HCT116 (cell line): Measurements from ENCODE around the gene ZNF215. TPM values are rescaled to one million over a fixed set of nuclear protein-coding genes. Genes with fewer than 3 reads are reported as not detected.
A peak's percentile ranks its signal among the peaks of the same experiment; 100 is the strongest.

Experiments
- ATAC-seq: fragments of 200-7000 bp; cut with Tn5 transposase; 2 replicates; pipeline ENCODE4 v1.9.1; 2020; ENCODE audit warnings: mild to moderate bottlenecking, moderate library complexity
- BruUV-seq: library from RNA; stranded (reverse); fragments of 400-500 nt; replicated peaks from 2 replicates; lab custom pipeline; 2021; lab: Mats Ljungman, UMichigan
- CTCF ChIA-PET: fragments of 300-600 bp; sonication (Branson Sonifier 250); formaldehyde crosslinking; loops from one replicate; lab custom pipeline; 2021; ENCODE audit warnings: antibody characterized with exemption; lab: Charles Lee
- POLR2A ChIA-PET: fragments of 300-600, 350-600 bp; sonication (Branson Sonifier 250); formaldehyde crosslinking; loops from one replicate; lab custom pipeline; 2021; ENCODE audit warnings: antibody characterized with exemption; lab: Charles Lee
- RAD21 ChIA-PET, 2 experiments: fragments of 300-600 bp; sonication (Branson Sonifier 250); formaldehyde crosslinking; loops; one replicate each; lab custom pipeline; 2023; ENCODE audit warnings: low total read pairs in 2 of 2; ENCODE audit not compliant: uncharacterized antibody in 2 of 2, unreplicated experiment in 2 of 2, low non-redundant PET in 1 of 2; lab: Charles Lee
- DNase-seq: peaks from one replicate; pipeline ENCODE4 v3.0.0-alpha.2; 2010; ENCODE audit warnings: low read depth, low spot score
- H2AFZ ChIP-seq: fragments of 200-600 bp; shearing (Covaris generic), sonication (generic); 2 replicates; pipeline ENCODE4 v1.6.1; 2017; ENCODE audit warnings: low read depth, mixed run types, mixed read lengths, antibody characterized with exemption, low read length; ENCODE audit not compliant: poor library complexity, severe bottlenecking
- H3K27ac ChIP-seq: 2 replicates; pipeline ENCODE4 v1.5.1; 2012; ENCODE audit warnings: low read depth, low read length
- H3K27me3 ChIP-seq: fragments of 200-600 bp; sonication (generic); 2 replicates; pipeline ENCODE4 v1.6.1; 2016; ENCODE audit warnings: mixed run types, low read length, mixed read lengths; ENCODE audit not compliant: insufficient read depth
- H3K36me3 ChIP-seq, 2 experiments: fragments of 200-500 bp in 1 of 2; fragments of 200-600 bp in 1 of 2; sonication (Bioruptor generic) in 1 of 2; sonication (generic) in 1 of 2; 2 replicates each; pipeline versions ENCODE4 v1.5.1 to v1.6.1; 2014 to 2016; ENCODE audit warnings: low read length in 2 of 2, inconsistent platforms in 1 of 2, mixed read lengths in 1 of 2, mixed run types in 1 of 2; ENCODE audit not compliant: insufficient read depth in 2 of 2, control insufficient read depth in 1 of 2
- H3K4me1 ChIP-seq, 2 experiments: fragments of 200-600 bp in 1 of 2; sonication (generic) in 1 of 2; 2 replicates each; pipeline versions ENCODE4 v1.5.1 to v1.6.1; 2012 to 2017; ENCODE audit warnings: low read length in 2 of 2, inconsistent platforms in 1 of 2, mild to moderate bottlenecking in 1 of 2, mixed read lengths in 1 of 2, mixed run types in 1 of 2, moderate library complexity in 1 of 2; ENCODE audit not compliant: insufficient read depth in 2 of 2, control insufficient read depth in 1 of 2
- H3K4me2 ChIP-seq: fragments of 200-600 bp; sonication (generic); 2 replicates; pipeline ENCODE4 v1.6.1; 2017; ENCODE audit warnings: mixed run types, low read length, mixed read lengths
- H3K4me3 ChIP-seq, 2 experiments: fragments of 200-600 bp in 1 of 2; sonication (generic) in 1 of 2; replicated peaks in 1 of 2; 2 replicates each; pipeline ENCODE4 v1.5.1; 2011 to 2016; ENCODE audit warnings: low read length in 2 of 2, control low read depth in 1 of 2, low read depth in 1 of 2, mild to moderate bottlenecking in 1 of 2, mixed read lengths in 1 of 2, mixed run types in 1 of 2
- H3K79me2 ChIP-seq: fragments of 200-600 bp; sonication (generic); 2 replicates; pipeline ENCODE4 v1.6.1; 2017; ENCODE audit warnings: mild to moderate bottlenecking, mixed run types, low read length, moderate library complexity, mixed read lengths; ENCODE audit not compliant: insufficient read depth
- H3K9ac ChIP-seq: fragments of 200-600 bp; sonication (generic); 2 replicates; pipeline ENCODE4 v1.6.1; 2016; ENCODE audit warnings: low read length, mixed read lengths
- H3K9me2 ChIP-seq: fragments of 200-600 bp; sonication (generic), shearing (Covaris generic); 2 replicates; pipeline ENCODE4 v1.6.1; 2017; ENCODE audit warnings: mixed run types, mild to moderate bottlenecking, moderate library complexity; ENCODE audit not compliant: insufficient read depth
- H3K9me3 ChIP-seq, 2 experiments: fragments of 200-500 bp in 1 of 2; fragments of 200-600 bp in 1 of 2; sonication (Bioruptor generic) in 1 of 2; sonication (generic) in 1 of 2; 2 replicates each; pipeline ENCODE4 v1.6.1; 2014 to 2017; ENCODE audit warnings: low read length in 2 of 2, mixed read lengths in 2 of 2, inconsistent platforms in 1 of 2, low read depth in 1 of 2, mild to moderate bottlenecking in 1 of 2, mixed run types in 1 of 2, moderate library complexity in 1 of 2; ENCODE audit not compliant: control insufficient read depth in 1 of 2, insufficient read depth in 1 of 2
- H4K20me1 ChIP-seq: fragments of 200-600 bp; sonication (generic), shearing (Covaris generic); 2 replicates; pipeline ENCODE4 v1.6.1; 2017; ENCODE audit warnings: mixed run types, mild to moderate bottlenecking, moderate library complexity; ENCODE audit not compliant: insufficient read depth
- CBX3 ChIP-seq: IDR thresholded peaks from 2 replicates; pipeline ENCODE4 v1.6.1; 2012; ENCODE audit warnings: low read depth
- CEBPB ChIP-seq: IDR thresholded peaks from 2 replicates; pipeline ENCODE4 v1.6.1; 2012; ENCODE audit warnings: low read depth
- EGR1 ChIP-seq: IDR thresholded peaks from 2 replicates; pipeline ENCODE4 v1.6.1; 2012; ENCODE audit warnings: low read depth
- ELF1 ChIP-seq: IDR thresholded peaks from 2 replicates; pipeline ENCODE4 v1.6.1; 2012; ENCODE audit warnings: low read depth, borderline replicate concordance
- EZH2phosphoT487 ChIP-seq: fragments of 200-600 bp; IDR thresholded peaks from 2 replicates; pipeline ENCODE4 v1.6.1; 2018; ENCODE audit warnings: antibody characterized with exemption, borderline replicate concordance
- FOSL1 ChIP-seq: IDR thresholded peaks from 2 replicates; pipeline ENCODE4 v1.6.1; 2012; ENCODE audit warnings: low read depth
- JUND ChIP-seq: IDR thresholded peaks from 2 replicates; pipeline ENCODE4 v1.6.1; 2012
- POLR2A ChIP-seq: IDR thresholded peaks from 2 replicates; pipeline ENCODE4 v1.7.0; 2011; ENCODE audit warnings: borderline replicate concordance; ENCODE audit not compliant: insufficient read depth, insufficient read length; ENCODE audit errors: extremely low read depth
- RAD21 ChIP-seq: IDR thresholded peaks from 2 replicates; pipeline ENCODE4 v1.6.1; 2012; ENCODE audit warnings: low read depth, mild to moderate bottlenecking
- SIN3A ChIP-seq: IDR thresholded peaks from 2 replicates; pipeline ENCODE4 v1.6.1; 2012; ENCODE audit warnings: low read depth
- SP1 ChIP-seq: IDR thresholded peaks from 2 replicates; pipeline ENCODE4 v1.6.1; 2012; ENCODE audit warnings: low read depth
- SRF ChIP-seq: IDR thresholded peaks from 2 replicates; pipeline ENCODE4 v1.6.1; 2012; ENCODE audit warnings: low read depth
- YY1 ChIP-seq: IDR thresholded peaks from 2 replicates; pipeline ENCODE4 v1.6.1; 2011; ENCODE audit warnings: low read length, low read depth, moderate library complexity, mild to moderate bottlenecking; ENCODE audit not compliant: insufficient replicate concordance; ENCODE audit errors: extremely low read depth
- ZFX ChIP-seq: fragments of 450-650 bp; IDR thresholded peaks from 2 replicates; pipeline ENCODE4 v1.6.1; 2017
- ZNF274 ChIP-seq: fragments of 200-500 bp; sonication (Bioruptor generic); IDR thresholded peaks from 2 replicates; pipeline ENCODE4 v1.6.1; 2014; ENCODE audit warnings: mild to moderate bottlenecking, low read depth, low read length, inconsistent platforms
- intact Hi-C: fragments of 100-400 bp; cut with micrococcal nuclease; formaldehyde crosslinking; loops from 2 replicates; pipeline ENCODE4 v1.10.0; 2022
- total RNA-seq: library from RNA; stranded (reverse); gene quantifications from one replicate; pipeline ENCODE4 v1.2.1, GENCODE V29; 2021; ENCODE audit not compliant: unreplicated experiment
- TF ChIP-seq, protein P1 (sequence below), 3 experiments: fragments of 200-600 bp in 1 of 3; sonication (generic) in 1 of 3; IDR thresholded peaks in 2 of 3; conservative IDR thresholded peaks in 1 of 3; 2 replicates each; pipeline ENCODE4 v1.5.1; 2012 to 2017; ENCODE audit warnings: low read depth in 2 of 3, low read length in 2 of 3, antibody characterized with exemption in 1 of 3, borderline replicate concordance in 1 of 3, control low read depth in 1 of 3, mild to moderate bottlenecking in 1 of 3, mixed read lengths in 1 of 3, mixed run types in 1 of 3, moderate library complexity in 1 of 3; ENCODE audit not compliant: insufficient read depth in 1 of 3
- TF ChIP-seq, protein P2 (sequence below): IDR thresholded peaks from 2 replicates; pipeline ENCODE4 v1.6.1; 2012
- TF ChIP-seq, protein P3 (sequence below): IDR thresholded peaks from 2 replicates; pipeline ENCODE4 v1.6.1; 2012

ZNF215 gene
- total RNA-seq, 1 experiment from 2014 or later, result 9.9 TPM

DNA sequence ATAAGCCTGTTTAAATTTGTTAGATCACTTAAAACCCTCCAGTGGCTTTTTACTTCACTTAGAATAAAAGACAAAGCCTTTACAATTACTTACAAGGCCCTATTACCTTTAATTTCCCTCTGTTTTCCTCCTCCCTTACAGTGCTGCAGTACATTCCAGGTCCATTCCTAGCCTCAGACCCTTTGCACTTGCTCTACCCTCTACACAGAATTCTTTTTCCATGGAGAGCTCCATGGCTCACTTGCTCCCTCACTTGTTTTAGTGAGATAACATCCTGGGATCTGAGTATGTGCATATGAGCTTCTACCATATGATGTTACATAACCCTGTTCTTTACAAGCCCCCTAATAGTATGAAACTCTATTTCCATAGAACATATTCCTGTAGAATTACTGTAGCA is 69.5 kb downstream of the ZNF215 start:
- Histone ChIP-seq H3K79me2 (no peaks in the 10 kb centered on the region), H3K4me3 (no peak overlapping the region), H3K36me3 (no peaks in the 10 kb centered on the region), H3K4me2 (no peak overlapping the region), H3K9me2 (no peaks in the 10 kb centered on the region), H2AFZ (no peak overlapping the region), H3K27me3 (no peaks in the 10 kb centered on the region), H3K9ac (no peak overlapping the region), H4K20me1 (no peaks in the 10 kb centered on the region), H3K27ac (no peak overlapping the region), H3K9me3 (no peaks in the 10 kb centered on the region), H3K4me1 (peaks cover 0 to 5% of the 10 kb centered on the region in 2 experiments; a peak in 1 of 4 replicates)
- TF ChIP-seq RAD21 (peak; percentile 23; the same call in 1 of the 2 replicates), CBX3 (no peak), JUND (no peak), EZH2phosphoT487 (no peak), SP1 (no peak)
- TF ChIP-seq, protein P1, sequence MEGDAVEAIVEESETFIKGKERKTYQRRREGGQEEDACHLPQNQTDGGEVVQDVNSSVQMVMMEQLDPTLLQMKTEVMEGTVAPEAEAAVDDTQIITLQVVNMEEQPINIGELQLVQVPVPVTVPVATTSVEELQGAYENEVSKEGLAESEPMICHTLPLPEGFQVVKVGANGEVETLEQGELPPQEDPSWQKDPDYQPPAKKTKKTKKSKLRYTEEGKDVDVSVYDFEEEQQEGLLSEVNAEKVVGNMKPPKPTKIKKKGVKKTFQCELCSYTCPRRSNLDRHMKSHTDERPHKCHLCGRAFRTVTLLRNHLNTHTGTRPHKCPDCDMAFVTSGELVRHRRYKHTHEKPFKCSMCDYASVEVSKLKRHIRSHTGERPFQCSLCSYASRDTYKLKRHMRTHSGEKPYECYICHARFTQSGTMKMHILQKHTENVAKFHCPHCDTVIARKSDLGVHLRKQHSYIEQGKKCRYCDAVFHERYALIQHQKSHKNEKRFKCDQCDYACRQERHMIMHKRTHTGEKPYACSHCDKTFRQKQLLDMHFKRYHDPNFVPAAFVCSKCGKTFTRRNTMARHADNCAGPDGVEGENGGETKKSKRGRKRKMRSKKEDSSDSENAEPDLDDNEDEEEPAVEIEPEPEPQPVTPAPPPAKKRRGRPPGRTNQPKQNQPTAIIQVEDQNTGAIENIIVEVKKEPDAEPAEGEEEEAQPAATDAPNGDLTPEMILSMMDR (IDR thresholded peaks at IDR 0.05 in 2 of 3, conservative IDR thresholded peaks at IDR 0.05 in 1 of 3; ENCODE audit: borderline replicate concordance in 1 of 3, insufficient read depth in 1 of 3, low read depth in 2 of 3, low read length in 2 of 3), result no peak
- DNase-seq (no peak), ATAC-seq (0 out of 2 replicates have a peak, but pooled peaks have one; percentile 40)
- intact Hi-C loops, result no loop called here
- ChIA-PET CTCF (no interaction called here), POLR2A (no interaction called here), RAD21 (no interaction called here)
- BruUV-seq, result no TSS peak

DNA sequence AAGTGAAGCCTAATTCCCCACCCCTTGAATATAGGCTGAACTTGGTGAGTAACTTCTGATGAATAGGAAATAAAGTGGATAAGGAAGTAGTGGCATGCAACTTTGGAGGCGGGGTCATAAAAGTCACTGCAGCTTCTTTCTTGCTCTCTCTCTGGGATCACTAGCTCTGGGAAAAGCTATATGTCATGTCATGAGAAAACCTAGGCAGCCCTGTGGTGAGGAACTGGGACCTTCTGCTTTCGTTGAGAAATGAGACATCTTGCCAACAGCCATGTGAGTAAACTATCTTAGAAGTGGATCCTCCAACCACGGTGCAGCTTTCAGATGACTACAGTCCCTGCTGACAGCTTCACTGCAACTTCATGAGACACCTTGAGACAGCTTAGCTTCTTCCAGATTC is 78.3 kb downstream of the ZNF215 start:
- BruUV-seq, result no TSS peak
- ChIA-PET POLR2A (no interaction called here), CTCF (no interaction called here), RAD21 (no interaction called here)
- Histone ChIP-seq H3K36me3 (no peaks in the 10 kb centered on the region), H4K20me1 (no peaks in the 10 kb centered on the region), H3K9ac (no peak overlapping the region), H3K9me3 (no peaks in the 10 kb centered on the region), H3K4me2 (no peak overlapping the region; the same call in 1 of the 2 replicates), H3K4me1 (peaks cover 0 to 6% of the 10 kb centered on the region in 2 experiments; a peak in 2 of 4 replicates), H3K4me3 (no peak overlapping the region), H2AFZ (no peak overlapping the region), H3K9me2 (no peaks in the 10 kb centered on the region), H3K79me2 (no peaks in the 10 kb centered on the region), H3K27me3 (no peaks in the 10 kb centered on the region), H3K27ac (no peak overlapping the region)
- DNase-seq (no peak), ATAC-seq (peak; percentile 47; the same call in 1 of the 2 replicates)
- intact Hi-C loops, result no loop called here
- TF ChIP-seq SP1, result no peak
- TF ChIP-seq, protein P2, sequence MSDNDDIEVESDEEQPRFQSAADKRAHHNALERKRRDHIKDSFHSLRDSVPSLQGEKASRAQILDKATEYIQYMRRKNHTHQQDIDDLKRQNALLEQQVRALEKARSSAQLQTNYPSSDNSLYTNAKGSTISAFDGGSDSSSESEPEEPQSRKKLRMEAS, result no peak
- TF ChIP-seq CEBPB, result no peak
- no peak for TF ChIP-seq ZFX
- no peak for TF ChIP-seq EGR1
- TF ChIP-seq FOSL1, result no peak
- no peak for TF ChIP-seq JUND
- no peak for TF ChIP-seq ELF1
- no peak for TF ChIP-seq POLR2A
- TF ChIP-seq, protein P3, sequence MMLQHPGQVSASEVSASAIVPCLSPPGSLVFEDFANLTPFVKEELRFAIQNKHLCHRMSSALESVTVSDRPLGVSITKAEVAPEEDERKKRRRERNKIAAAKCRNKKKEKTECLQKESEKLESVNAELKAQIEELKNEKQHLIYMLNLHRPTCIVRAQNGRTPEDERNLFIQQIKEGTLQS, result no peak
- TF ChIP-seq SRF, result no peak
- TF ChIP-seq SIN3A, result no peak
- no peak for TF ChIP-seq RAD21
- no peak for TF ChIP-seq YY1
- TF ChIP-seq EZH2phosphoT487, result no peak
- no peak for TF ChIP-seq ZNF274
- TF ChIP-seq, protein P1 (IDR thresholded peaks at IDR 0.05 in 2 of 3, conservative IDR thresholded peaks at IDR 0.05 in 1 of 3; ENCODE audit: borderline replicate concordance in 1 of 3, insufficient read depth in 1 of 3, low read depth in 2 of 3, low read length in 2 of 3), result no peak
